DOHH2 (cell line): Measurements from ENCODE around the gene CELF3.
"Not testable (repeated sequence)": the region's sequence is repeated elsewhere in the genome, so short reads cannot be mapped to it uniquely, and the experiment has no call there.

Experiments used
- H3F3A ChIP-seq: fragments of 200-600 bp; sonication (generic), shearing (Covaris generic); 2 replicates; pipeline ENCODE4 v1.6.0; 2016; ENCODE audit warnings: antibody characterized with exemption, mild to moderate bottlenecking; ENCODE audit not compliant: control insufficient read depth, insufficient read depth
- H3K27ac ChIP-seq: fragments of 200-600 bp; sonication (generic); 2 replicates; pipeline ENCODE4 v1.5.1; 2014; ENCODE audit warnings: low read depth, mild to moderate bottlenecking, low read length, moderate library complexity
- H3K27me3 ChIP-seq: fragments of 200-600 bp; sonication (generic); 2 replicates; pipeline ENCODE4 v1.6.1; 2014; ENCODE audit warnings: mild to moderate bottlenecking, low read length, mixed read lengths; ENCODE audit not compliant: control insufficient read depth
- H3K36me3 ChIP-seq: fragments of 200-600 bp; sonication (generic); 2 replicates; pipeline ENCODE4 v1.6.1; 2014; ENCODE audit warnings: mild to moderate bottlenecking, low read length, moderate library complexity, mixed read lengths; ENCODE audit not compliant: control insufficient read depth
- H3K4me1 ChIP-seq: fragments of 200-600 bp; sonication (generic); 2 replicates; pipeline ENCODE4 v1.6.1; 2014; ENCODE audit warnings: mild to moderate bottlenecking, low read length, mixed read lengths; ENCODE audit not compliant: control insufficient read depth
- H3K4me2 ChIP-seq: fragments of 200-600 bp; sonication (generic); 2 replicates; pipeline ENCODE4 v1.6.0; 2014; ENCODE audit warnings: mild to moderate bottlenecking, low read length, moderate library complexity
- H3K4me3 ChIP-seq: fragments of 200-600 bp; sonication (generic); 2 replicates; pipeline ENCODE4 v1.5.1; 2014; ENCODE audit warnings: mild to moderate bottlenecking, low read length, mixed read lengths
- H3K79me2 ChIP-seq: fragments of 200-600 bp; sonication (generic); 2 replicates; pipeline ENCODE4 v1.6.1; 2014; ENCODE audit warnings: mild to moderate bottlenecking, low read length, mixed read lengths; ENCODE audit not compliant: control insufficient read depth
- H3K9me2 ChIP-seq: fragments of 200-600 bp; sonication (generic); replicated peaks from 2 replicates; pipeline ENCODE4 v1.6.1; 2014; ENCODE audit warnings: mild to moderate bottlenecking, low read length, mixed read lengths; ENCODE audit not compliant: control insufficient read depth
- H3K9me3 ChIP-seq: fragments of 200-600 bp; sonication (generic); 2 replicates; pipeline ENCODE4 v1.6.1; 2014; ENCODE audit warnings: antibody characterized with exemption, low read length, mixed read lengths; ENCODE audit not compliant: control insufficient read depth, insufficient read depth
- H4K20me1 ChIP-seq: fragments of 200-600 bp; sonication (generic); 2 replicates; pipeline ENCODE4 v1.6.0; 2014; ENCODE audit warnings: low read depth, mild to moderate bottlenecking, antibody characterized with exemption, low read length, moderate library complexity; ENCODE audit not compliant: control insufficient read depth, insufficient read depth
- CTCF ChIP-seq: fragments of 200-600 bp; sonication (generic); IDR thresholded peaks from one replicate; pipeline ENCODE4 v1.5.1; 2014; ENCODE audit warnings: antibody characterized with exemption, mild to moderate bottlenecking, low read depth, low read length; ENCODE audit not compliant: poor library complexity, severe bottlenecking
- EZH2phosphoT487 ChIP-seq: fragments of 200-600 bp; sonication (generic); IDR thresholded peaks from 2 replicates; pipeline ENCODE4 v1.6.1; 2017; ENCODE audit warnings: borderline replicate concordance, mild to moderate bottlenecking, antibody characterized with exemption, low read length, moderate library complexity, mixed read lengths

The CELF3 gene

GRCh38 chr1:151689494-151689893, 27.1 kb downstream of the CELF3 start:
- Histone ChIP-seq H3F3A (no peaks in the 10 kb centered on the region), H4K20me1 (no peaks in the 10 kb centered on the region), H3K27ac (no peak overlapping the region), H3K4me3 (no peak overlapping the region), H3K4me2 (no peak overlapping the region), H3K4me1 (no peaks in the 10 kb centered on the region), H3K27me3 (no peaks in the 10 kb centered on the region), H3K36me3 (peaks cover 14% of the 10 kb centered on the region), H3K79me2 (no peaks in the 10 kb centered on the region), H3K9me3 (no peaks in the 10 kb centered on the region), H3K9me2 (no peaks in the 10 kb centered on the region)
- TF ChIP-seq EZH2phosphoT487 = no peak
- no peak for TF ChIP-seq CTCF

- Histone ChIP-seq H3K4me2 (no peak overlapping the region), H3F3A (no peaks in the 10 kb centered on the region), H3K79me2 (no peaks in the 10 kb centered on the region), H3K27ac (no peak overlapping the region), H4K20me1 (no peaks in the 10 kb centered on the region), H3K4me1 (no peaks in the 10 kb centered on the region), H3K9me3 (no peaks in the 10 kb centered on the region), H3K9me2 (no peaks in the 10 kb centered on the region), H3K4me3 (no peak overlapping the region), H3K36me3 (no peaks in the 10 kb centered on the region; the same call in 1 of the 2 replicates), H3K27me3 (no peaks in the 10 kb centered on the region)
- no peak for TF ChIP-seq CTCF
- TF ChIP-seq EZH2phosphoT487 = no peak
Measured at GRCh38 chr1:151686561-151686960, 30.0 kb downstream of the CELF3 start.

GRCh38 chr1:151684128-151684527, 32.5 kb downstream of the CELF3 start:
- Histone ChIP-seq H3K27me3 (no peaks in the 10 kb centered on the region), H3K9me2 (no peaks in the 10 kb centered on the region), H3K4me3 (no peak overlapping the region), H3K27ac (no peak overlapping the region), H4K20me1 (no peaks in the 10 kb centered on the region), H3K4me2 (no peak overlapping the region), H3K36me3 (no peaks in the 10 kb centered on the region; the same call in 1 of the 2 replicates), H3K4me1 (no peaks in the 10 kb centered on the region), H3K9me3 (no peaks in the 10 kb centered on the region), H3F3A (no peaks in the 10 kb centered on the region), H3K79me2 (no peaks in the 10 kb centered on the region)
- TF ChIP-seq CTCF (no peak), EZH2phosphoT487 (no peak)

GRCh38 chr1:151682901-151683300, 33.7 kb downstream of the CELF3 start:
- H3K27me3 ChIP-seq, H3K4me1 ChIP-seq, H3F3A ChIP-seq, H3K9me3 ChIP-seq, H3K9me2 ChIP-seq, H3K79me2 ChIP-seq, H3K27ac ChIP-seq, H3K4me3 ChIP-seq, H3K4me2 ChIP-seq, H4K20me1 ChIP-seq, H3K36me3 ChIP-seq: not testable (repeated sequence)
